Testis (tissue), 3 donors: ENCODE measurements around the gene CCM2L. TPM values are rescaled to one million over a fixed set of nuclear protein-coding genes. Genes with fewer than 3 reads are reported as not detected.

Source experiments
- DNase-seq: peaks from one replicate; pipeline ENCODE4 v3.0.0-alpha.2; 2019
- H3K27ac ChIP-seq, 2 donors: fragments of 200-600 bp; sonication (generic); one replicate each; pipeline ENCODE4 v1.5.1; 2019
- H3K27me3 ChIP-seq: fragments of 200-600 bp; sonication (generic); one replicate; pipeline ENCODE4 v1.5.1; 2019
- H3K36me3 ChIP-seq: fragments of 200-600 bp; sonication (generic); one replicate; pipeline ENCODE4 v1.5.1; 2017; ENCODE audit warnings: low read depth; ENCODE audit errors: missing control alignments
- H3K4me1 ChIP-seq: fragments of 200-600 bp; sonication (generic); one replicate; pipeline ENCODE4 v1.5.1; 2019
- H3K4me3 ChIP-seq, 2 donors: fragments of 200-600 bp; sonication (generic); one replicate each; pipeline ENCODE4 v1.5.1; 2017 to 2019
- H3K9me3 ChIP-seq: fragments of 200-600 bp; sonication (generic); one replicate; pipeline ENCODE4 v1.5.1; 2017
- POLR2A ChIP-seq: fragments of 450-650 bp; IDR thresholded peaks from one replicate; pipeline ENCODE4 v1.6.1; 2017; ENCODE audit warnings: antibody characterized with exemption, mild to moderate bottlenecking, moderate library complexity
- WGBS, 2 donors: methylation state at CpG; one replicate each; pipeline ENCODE4 v1.1.5; 2018; 5-methylcytosine and 5-hydroxymethylcytosine counted together
- intact Hi-C: fragments of 100-400 bp; cut with DNase I; formaldehyde crosslinking; loops from one replicate; pipeline ENCODE4 v1.15.1; 2023; ENCODE audit warnings: low total_unique reads
- polyA plus RNA-seq: library from polyadenylated mRNA; stranded (reverse); fragments of 350-450 nt; fragmentation: Illumina TruSeq; extraction: RNeasy Lipid Tissue Mini Kit (QIAGEN cat#74804); gene quantifications from one replicate; pipeline ENCODE4 v1.2.3, GENCODE V29; 2014; ENCODE audit warnings: low read depth, low replicate concordance; ENCODE audit not compliant: insufficient read depth
- total RNA-seq, 2 donors: library from RNA; depleted of rRNA; stranded (reverse); fragments of >200 nt; gene quantifications; one replicate each; pipeline ENCODE4 v1.2.3, GENCODE V29; 2016
- TF ChIP-seq, protein P1 (sequence below), 3 experiments: fragments of 450-650 bp in 2 of 3; fragments of 200-600 bp in 1 of 3; sonication (generic) in 1 of 3; IDR thresholded peaks; one replicate each; pipeline ENCODE4 v1.5.1; 2016 to 2019; ENCODE audit warnings: antibody characterized with exemption in 3 of 3, mild to moderate bottlenecking in 2 of 3, moderate library complexity in 1 of 3

Gene CCM2L
- total and polyA plus RNA-seq, 3 donors from 2014 or later, result 2.7 to 3.5 (median 3.0) TPM

GRCh38 chr20:32018269-32019155, 8.3 kb downstream of the CCM2L start:
- Histone ChIP-seq H3K27me3 (no peaks in the 10 kb centered on the region), H3K4me3 (peak overlapping the region; percentile 45 to 56), H3K27ac (no peak overlapping the region), H3K36me3 (no peaks in the 10 kb centered on the region), H3K9me3 (no peaks in the 10 kb centered on the region), H3K4me1 (no peaks in the 10 kb centered on the region)
- TF ChIP-seq, protein P1, sequence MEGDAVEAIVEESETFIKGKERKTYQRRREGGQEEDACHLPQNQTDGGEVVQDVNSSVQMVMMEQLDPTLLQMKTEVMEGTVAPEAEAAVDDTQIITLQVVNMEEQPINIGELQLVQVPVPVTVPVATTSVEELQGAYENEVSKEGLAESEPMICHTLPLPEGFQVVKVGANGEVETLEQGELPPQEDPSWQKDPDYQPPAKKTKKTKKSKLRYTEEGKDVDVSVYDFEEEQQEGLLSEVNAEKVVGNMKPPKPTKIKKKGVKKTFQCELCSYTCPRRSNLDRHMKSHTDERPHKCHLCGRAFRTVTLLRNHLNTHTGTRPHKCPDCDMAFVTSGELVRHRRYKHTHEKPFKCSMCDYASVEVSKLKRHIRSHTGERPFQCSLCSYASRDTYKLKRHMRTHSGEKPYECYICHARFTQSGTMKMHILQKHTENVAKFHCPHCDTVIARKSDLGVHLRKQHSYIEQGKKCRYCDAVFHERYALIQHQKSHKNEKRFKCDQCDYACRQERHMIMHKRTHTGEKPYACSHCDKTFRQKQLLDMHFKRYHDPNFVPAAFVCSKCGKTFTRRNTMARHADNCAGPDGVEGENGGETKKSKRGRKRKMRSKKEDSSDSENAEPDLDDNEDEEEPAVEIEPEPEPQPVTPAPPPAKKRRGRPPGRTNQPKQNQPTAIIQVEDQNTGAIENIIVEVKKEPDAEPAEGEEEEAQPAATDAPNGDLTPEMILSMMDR (IDR thresholded peaks at IDR 0.05), result no peak
- TF ChIP-seq POLR2A, result no peak
- 2% methylated on average over 12 to 33 of the region's 67 CpGs for WGBS, 2 donors
- peak; percentile 51 for DNase-seq
- intact Hi-C loops, result no loop called here

DNA sequence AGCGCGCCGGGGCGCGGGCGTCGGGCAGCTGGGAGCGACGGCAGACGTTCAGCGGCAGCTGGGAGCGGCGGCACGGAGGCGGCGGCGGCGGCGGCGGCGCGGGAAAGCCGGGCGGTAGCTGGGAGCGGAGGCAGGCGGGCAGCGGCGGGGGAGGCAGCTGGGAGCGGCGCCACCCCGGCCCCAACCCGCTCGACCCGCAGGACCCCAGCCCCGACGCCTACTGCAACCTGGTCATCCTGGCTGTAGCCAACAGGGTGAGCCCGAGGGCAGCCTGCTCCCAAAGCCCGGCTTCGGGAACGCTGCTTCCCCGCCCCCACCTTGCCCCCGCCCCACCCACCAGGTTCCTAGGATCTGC, 8.9 kb downstream of the CCM2L start:
- 0 to 1% methylated on average over 14 to 15 of the region's 42 CpGs for WGBS, 2 donors
- DNase-seq, result no peak
- H3K9me3 ChIP-seq, result no peaks in the 10 kb centered on the region
- no peak for TF ChIP-seq POLR2A
- TF ChIP-seq, protein P1 (IDR thresholded peaks at IDR 0.05), result no peak
- H3K4me3 ChIP-seq, result peak overlapping the region in 1 of 2 donors; percentile 45
- no peaks in the 10 kb centered on the region for H3K4me1 ChIP-seq
- no peaks in the 10 kb centered on the region for H3K36me3 ChIP-seq
- intact Hi-C loops, result no loop called here
- H3K27me3 ChIP-seq, result no peaks in the 10 kb centered on the region
- no peak overlapping the region for H3K27ac ChIP-seq

DNA sequence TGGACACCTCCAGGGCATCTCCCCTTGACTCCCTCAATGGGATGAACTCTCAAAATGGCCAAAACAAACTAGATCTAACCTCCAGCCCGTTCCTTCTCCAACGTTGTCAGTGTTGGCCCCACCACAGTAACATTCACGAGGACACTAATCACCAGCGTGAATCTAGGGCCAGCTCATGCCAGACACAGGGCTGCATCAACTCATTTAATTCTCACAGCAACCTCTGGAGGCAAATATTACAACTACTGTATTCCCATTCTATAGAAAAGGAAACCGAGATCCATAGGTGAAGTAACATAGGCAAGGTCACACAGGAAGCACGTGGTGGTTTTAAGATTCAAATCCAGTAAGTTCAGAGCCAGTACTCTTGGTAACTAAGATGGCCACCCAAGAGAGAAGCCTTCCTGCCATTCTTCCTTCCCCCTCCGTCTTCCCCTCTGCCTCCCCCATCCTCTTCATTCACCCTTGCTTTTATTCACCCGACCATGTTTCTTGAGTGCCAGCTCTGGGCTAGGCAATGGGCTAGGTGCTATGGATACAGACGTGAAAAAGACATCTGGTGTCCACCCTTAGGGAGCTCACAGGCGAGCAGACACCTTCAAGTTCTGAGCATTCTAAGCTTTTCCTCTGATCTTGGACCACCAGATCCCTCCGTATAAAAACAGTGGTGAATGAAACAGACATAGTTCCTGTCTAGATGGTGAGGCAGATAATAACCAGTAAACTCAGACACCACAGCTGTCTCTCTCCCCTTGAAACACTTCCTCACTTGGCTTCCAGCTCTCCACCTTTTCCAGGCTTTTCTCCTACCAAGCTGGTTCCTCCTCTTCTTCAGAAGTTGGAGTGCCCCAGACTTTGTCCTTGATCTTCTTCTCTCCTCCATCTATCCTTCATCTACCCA, 9.6 kb downstream of the CCM2L start:
- DNase-seq, result no peak
- no peak overlapping the region for H3K27ac ChIP-seq
- intact Hi-C loops, result no loop called here
- WGBS, 2 donors, result 31 to 35% methylated on average over 11 of the region's 11 CpGs
- TF ChIP-seq POLR2A, result no peak
- TF ChIP-seq, protein P1 (IDR thresholded peaks at IDR 0.05), result no peak
- H3K36me3 ChIP-seq, result no peaks in the 10 kb centered on the region
- no peaks in the 10 kb centered on the region for H3K9me3 ChIP-seq
- no peaks in the 10 kb centered on the region for H3K27me3 ChIP-seq
- no peak overlapping the region for H3K4me3 ChIP-seq
- H3K4me1 ChIP-seq, result no peaks in the 10 kb centered on the region

- Histone ChIP-seq H3K36me3 (no peaks in the 10 kb centered on the region), H3K4me3 (no peak overlapping the region), H3K9me3 (no peaks in the 10 kb centered on the region), H3K27me3 (no peaks in the 10 kb centered on the region), H3K4me1 (no peaks in the 10 kb centered on the region), H3K27ac (no peak overlapping the region)
- TF ChIP-seq, protein P1 (IDR thresholded peaks at IDR 0.05), result no peak
- TF ChIP-seq POLR2A, result no peak
- intact Hi-C loops, result no loop called here
- 90 to 96% methylated on average over 4 of the region's 4 CpGs for WGBS, 2 donors
- DNase-seq, result no peak
Measured at GRCh38 chr20:32021091-32021490, 10.9 kb downstream of the CCM2L start.
